ENCODE measurements around the gene GALE. TPM values are rescaled to one million over a fixed set of nuclear protein-coding genes. Genes with fewer than 3 reads are reported as not detected.

The GALE gene
- total and polyA plus RNA-seq, 2 of the 13 experiments (the other 11 are each of a cell fraction or from before 2014, with no cell fraction given), result 85.2 to 88.4 TPM

DNA sequence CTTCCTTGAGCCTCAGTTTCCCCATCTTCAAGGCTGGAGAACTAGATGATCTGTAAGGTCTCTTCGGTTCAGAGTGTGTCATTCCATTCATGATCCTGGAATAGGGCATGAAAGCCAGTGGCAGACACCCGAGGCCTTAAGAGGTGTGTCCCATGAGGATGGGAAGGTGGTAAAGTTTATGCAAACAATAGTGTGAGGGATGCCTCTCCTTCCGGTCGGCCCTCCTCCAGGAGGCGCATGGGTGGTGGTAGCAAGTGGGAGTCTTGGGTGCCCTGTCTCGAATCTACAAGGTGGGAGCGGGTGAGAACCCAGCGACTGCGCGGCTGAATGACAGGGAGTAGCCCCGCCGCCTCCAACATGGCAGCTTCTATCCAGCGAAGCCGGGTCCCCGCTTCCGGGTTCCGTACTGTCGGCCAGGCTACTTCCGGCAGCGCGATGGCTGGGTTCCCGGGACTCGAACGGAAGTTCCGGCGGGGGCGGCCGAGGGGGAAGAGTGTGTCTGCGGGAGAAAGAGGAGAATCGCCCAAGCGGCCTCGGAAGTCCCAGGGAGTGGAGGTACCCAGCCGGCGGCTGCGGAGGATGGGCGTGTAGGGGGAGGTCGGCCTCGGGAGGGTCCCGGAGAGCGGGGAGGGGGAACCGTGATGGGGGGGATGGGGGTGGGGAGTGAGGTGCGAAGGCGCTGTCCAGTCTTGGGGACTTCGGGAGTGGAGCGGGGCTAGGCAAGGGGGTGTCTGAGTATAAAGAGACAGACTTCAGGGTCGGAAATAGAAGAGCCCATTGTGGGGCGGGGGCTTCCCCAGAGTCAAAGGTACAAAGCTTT, 9.6 kb downstream of the GALE start, which contains the start of gene LYPLA2 (continued):
- TF ChIP-seq PBX2 (CRISPR knock-in tag; IDR thresholded peaks at IDR 0.05) (peak; percentile 51; the same call in 1 of the 2 replicates), ETV5 (CRISPR knock-in tag; IDR thresholded peaks at IDR 0.05; ENCODE audit: borderline replicate concordance) (peak; percentile 90), KLF12 (CRISPR knock-in tag; IDR thresholded peaks at IDR 0.05; ENCODE audit: borderline replicate concordance) (no peak), ZNF607 (CRISPR knock-in tag; IDR thresholded peaks at IDR 0.05; ENCODE audit: borderline replicate concordance) (no peak; the same call in 1 of the 2 replicates), CENPX (CRISPR knock-in tag; IDR thresholded peaks at IDR 0.05) (no peak), BHLHE40 (IDR thresholded peaks at IDR 0.05; ENCODE audit: low read length) (0 out of 2 replicates have a peak, but pooled peaks have one; percentile 16), RNF219 (CRISPR knock-in tag; IDR thresholded peaks at IDR 0.05) (no peak), GTF2F1 (IDR thresholded peaks at IDR 0.05; ENCODE audit: low read length) (no peak), ZNF740 (CRISPR knock-in tag; IDR thresholded peaks at IDR 0.05) (no peak), CREB1 (IDR thresholded peaks at IDR 0.05) (peak; percentile 22; the same call in 1 of the 2 replicates), CREB1 (CRISPR knock-in tag; IDR thresholded peaks at IDR 0.05) (peak; percentile 83)
- TF ChIP-seq, protein P1, sequence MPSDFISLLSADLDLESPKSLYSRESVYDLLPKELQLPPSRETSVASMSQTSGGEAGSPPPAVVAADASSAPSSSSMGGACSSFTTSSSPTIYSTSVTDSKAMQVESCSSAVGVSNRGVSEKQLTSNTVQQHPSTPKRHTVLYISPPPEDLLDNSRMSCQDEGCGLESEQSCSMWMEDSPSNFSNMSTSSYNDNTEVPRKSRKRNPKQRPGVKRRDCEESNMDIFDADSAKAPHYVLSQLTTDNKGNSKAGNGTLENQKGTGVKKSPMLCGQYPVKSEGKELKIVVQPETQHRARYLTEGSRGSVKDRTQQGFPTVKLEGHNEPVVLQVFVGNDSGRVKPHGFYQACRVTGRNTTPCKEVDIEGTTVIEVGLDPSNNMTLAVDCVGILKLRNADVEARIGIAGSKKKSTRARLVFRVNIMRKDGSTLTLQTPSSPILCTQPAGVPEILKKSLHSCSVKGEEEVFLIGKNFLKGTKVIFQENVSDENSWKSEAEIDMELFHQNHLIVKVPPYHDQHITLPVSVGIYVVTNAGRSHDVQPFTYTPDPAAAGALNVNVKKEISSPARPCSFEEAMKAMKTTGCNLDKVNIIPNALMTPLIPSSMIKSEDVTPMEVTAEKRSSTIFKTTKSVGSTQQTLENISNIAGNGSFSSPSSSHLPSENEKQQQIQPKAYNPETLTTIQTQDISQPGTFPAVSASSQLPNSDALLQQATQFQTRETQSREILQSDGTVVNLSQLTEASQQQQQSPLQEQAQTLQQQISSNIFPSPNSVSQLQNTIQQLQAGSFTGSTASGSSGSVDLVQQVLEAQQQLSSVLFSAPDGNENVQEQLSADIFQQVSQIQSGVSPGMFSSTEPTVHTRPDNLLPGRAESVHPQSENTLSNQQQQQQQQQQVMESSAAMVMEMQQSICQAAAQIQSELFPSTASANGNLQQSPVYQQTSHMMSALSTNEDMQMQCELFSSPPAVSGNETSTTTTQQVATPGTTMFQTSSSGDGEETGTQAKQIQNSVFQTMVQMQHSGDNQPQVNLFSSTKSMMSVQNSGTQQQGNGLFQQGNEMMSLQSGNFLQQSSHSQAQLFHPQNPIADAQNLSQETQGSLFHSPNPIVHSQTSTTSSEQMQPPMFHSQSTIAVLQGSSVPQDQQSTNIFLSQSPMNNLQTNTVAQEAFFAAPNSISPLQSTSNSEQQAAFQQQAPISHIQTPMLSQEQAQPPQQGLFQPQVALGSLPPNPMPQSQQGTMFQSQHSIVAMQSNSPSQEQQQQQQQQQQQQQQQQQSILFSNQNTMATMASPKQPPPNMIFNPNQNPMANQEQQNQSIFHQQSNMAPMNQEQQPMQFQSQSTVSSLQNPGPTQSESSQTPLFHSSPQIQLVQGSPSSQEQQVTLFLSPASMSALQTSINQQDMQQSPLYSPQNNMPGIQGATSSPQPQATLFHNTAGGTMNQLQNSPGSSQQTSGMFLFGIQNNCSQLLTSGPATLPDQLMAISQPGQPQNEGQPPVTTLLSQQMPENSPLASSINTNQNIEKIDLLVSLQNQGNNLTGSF (CRISPR knock-in tag; IDR thresholded peaks at IDR 0.05), result no peak
- TF ChIP-seq, protein P2, sequence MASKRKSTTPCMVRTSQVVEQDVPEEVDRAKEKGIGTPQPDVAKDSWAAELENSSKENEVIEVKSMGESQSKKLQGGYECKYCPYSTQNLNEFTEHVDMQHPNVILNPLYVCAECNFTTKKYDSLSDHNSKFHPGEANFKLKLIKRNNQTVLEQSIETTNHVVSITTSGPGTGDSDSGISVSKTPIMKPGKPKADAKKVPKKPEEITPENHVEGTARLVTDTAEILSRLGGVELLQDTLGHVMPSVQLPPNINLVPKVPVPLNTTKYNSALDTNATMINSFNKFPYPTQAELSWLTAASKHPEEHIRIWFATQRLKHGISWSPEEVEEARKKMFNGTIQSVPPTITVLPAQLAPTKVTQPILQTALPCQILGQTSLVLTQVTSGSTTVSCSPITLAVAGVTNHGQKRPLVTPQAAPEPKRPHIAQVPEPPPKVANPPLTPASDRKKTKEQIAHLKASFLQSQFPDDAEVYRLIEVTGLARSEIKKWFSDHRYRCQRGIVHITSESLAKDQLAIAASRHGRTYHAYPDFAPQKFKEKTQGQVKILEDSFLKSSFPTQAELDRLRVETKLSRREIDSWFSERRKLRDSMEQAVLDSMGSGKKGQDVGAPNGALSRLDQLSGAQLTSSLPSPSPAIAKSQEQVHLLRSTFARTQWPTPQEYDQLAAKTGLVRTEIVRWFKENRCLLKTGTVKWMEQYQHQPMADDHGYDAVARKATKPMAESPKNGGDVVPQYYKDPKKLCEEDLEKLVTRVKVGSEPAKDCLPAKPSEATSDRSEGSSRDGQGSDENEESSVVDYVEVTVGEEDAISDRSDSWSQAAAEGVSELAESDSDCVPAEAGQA (IDR thresholded peaks at IDR 0.05; ENCODE audit: low read depth), result 0 out of 2 replicates have a peak, but pooled peaks have one; percentile 47
- TF ChIP-seq, protein P2 (CRISPR knock-in tag; IDR thresholded peaks at IDR 0.05; ENCODE audit: borderline replicate concordance), result no peak
